NCI-H446 treated with DMSO at 0.1 percent for 48 hours (cell line): Measurements from ENCODE around the gene NCSTN.
"Not testable (repeated sequence)": the region's sequence is repeated elsewhere in the genome, so short reads cannot be mapped to it uniquely, and the experiment has no call there.

Source experiments
- DNase-seq: peaks from one replicate; lab custom pipeline; 2025; lab: John Stamatoyannopoulos, UW

The NCSTN gene

DNA sequence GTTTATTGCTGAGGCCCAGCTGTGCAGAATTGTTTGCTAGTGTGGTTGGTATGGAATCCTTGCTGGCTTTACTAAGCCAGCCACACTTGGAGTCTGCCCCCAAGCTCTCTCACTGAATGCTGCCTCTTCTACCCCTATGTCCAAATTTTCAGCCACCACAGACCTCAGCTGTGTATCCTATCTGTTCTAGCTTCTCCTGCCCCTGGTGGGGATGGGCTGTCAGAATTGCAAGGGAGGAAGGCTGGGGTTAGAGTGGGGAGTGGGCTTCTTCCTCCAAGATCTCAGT lies 28.1 kb downstream of the NCSTN start:
- DNase-seq, result no peak

DNA sequence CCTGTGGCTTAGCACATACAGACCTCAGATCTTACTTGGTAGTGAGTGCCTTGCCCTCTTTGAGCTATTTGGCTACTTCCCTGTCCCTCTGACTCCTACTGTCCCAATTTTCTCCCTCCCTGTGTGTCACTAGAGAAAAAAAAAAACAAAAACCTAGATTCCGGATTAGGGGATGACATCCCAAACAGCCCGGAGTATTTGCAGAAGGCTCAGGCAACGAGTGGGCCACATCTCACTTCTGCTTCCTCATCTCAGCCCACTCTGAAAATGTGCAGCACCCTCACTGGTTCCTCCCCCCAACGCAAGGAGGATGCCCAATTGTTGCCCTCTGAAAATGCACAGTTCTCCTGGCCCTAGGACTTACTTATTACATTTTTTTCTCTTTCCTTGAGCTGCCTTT lies 28.6 kb downstream of the NCSTN start:
- DNase-seq, result no peak

DNA sequence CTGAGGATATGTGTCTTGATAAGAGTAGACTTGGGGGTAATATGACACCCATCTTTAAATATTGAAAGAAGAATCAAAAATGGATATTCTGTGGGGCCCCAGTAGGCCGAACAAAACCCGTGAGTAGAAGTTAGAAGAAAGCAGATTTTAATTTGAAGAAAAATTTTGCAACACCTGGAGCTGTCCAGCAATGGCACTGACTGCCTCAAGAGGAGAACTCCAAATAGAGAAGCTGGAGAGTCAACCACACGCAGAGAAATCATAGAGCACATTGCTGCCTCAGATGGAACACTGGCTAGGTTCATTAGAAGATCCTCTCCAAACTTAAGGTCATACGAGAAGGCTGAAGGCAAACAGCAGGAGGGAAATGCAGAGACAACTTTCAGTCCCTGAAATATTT lies 30.5 kb downstream of the NCSTN start:
- no peak for DNase-seq

DNA sequence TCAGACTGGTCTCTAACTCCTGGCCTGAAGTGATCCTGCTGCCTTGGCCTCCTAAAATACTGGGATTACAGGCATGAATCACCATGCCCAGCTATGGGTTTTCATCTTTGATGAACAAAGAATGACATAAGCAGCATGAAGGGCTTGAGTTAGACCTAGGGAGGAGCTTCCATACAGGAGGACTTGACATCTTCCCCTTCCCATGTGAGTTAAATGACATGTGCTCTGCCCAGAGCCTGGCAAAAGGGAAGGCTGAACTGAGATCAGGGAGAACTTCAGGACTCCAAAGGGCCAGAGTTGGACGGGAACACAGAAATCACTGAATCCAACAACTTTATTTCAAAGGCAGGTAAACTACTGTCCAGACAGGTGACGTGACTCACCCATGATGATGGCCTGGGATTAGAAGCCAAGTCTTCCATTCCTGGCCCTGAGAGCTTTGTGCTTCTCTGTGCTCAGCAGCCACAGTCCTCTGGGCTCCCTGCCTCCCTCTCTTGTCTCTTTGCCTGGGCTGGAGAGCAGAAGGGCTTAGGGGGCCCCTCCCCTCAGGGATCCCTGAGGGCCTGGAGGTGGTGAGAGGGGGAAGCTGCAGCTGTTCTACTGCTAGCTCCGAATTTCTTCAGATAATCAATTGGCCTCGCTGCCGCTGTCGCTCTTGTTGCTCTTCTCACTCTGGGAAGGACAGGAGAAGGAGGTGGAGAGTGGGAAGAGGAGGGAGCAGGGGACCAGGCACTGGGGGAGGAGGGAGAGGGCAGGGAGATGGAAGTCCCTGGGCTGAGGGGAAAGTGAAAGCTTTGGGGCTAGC lies 31.3 kb downstream of the NCSTN start:
- DNase-seq, result no peak

DNA sequence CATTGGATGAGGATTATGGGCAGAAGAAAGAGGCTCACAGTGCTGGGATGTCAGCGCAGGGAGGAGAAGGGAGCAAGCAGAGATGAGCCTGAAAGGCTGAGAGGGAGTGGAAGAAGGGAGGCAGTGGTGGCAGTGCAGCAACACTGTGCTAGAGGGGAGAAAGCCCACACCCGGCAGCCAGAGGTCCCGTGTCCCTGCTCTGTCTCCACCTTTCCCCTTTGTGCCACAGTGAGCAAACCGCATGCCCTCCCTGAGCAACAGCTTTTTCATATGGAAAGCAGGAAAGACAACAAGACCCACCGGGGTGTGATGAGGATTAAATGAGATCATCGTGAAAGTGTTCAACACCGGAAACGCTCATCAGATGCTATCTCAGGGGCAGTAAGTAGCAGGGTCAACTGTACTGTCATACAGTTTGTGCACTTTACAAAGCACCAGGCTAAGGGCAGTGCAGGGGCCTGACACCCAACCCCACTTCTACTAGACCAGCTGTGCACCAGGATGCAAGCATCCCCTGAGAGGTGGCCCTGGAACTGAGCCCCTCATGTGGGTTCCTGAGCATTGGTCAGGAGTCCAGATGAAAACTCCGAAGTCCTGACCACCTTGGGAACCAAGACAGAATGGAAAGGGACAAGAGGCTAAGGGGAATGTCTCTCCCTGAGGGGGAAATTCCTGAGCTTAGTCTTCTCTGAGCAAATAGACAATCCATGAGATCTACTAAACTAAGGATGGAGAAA lies 32.8 kb downstream of the NCSTN start:
- no peak for DNase-seq

DNA sequence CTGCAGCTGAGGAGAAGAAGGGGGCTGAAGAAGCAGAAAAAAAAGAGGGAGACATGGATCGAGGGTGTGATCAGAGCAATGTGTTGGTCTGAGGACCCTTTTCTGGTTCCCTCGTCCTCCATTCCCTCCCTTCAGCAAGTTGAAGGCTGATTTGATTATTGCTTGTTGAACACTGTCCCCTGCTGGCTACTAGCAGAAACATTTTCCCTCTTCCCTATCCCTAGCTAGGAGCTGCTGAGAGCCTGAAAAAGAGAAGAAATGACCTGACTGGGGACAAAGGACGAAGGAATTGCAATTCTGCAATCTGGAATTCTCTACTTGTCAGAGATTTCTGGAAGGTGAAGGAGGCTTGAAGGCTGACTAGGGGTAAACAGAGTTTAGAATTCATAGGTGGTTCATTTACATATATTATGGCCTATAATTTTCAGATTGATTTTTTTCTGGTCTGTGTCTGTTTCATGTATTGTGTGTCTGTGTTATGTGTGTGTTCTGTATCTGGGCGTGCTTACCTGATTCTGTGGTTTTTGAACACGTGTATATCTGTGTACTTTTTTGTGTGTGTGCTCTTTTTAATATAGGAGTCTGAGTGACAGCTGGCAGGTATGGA lies 33.4 kb downstream of the NCSTN start:
- peak; percentile 69 for DNase-seq

DNA sequence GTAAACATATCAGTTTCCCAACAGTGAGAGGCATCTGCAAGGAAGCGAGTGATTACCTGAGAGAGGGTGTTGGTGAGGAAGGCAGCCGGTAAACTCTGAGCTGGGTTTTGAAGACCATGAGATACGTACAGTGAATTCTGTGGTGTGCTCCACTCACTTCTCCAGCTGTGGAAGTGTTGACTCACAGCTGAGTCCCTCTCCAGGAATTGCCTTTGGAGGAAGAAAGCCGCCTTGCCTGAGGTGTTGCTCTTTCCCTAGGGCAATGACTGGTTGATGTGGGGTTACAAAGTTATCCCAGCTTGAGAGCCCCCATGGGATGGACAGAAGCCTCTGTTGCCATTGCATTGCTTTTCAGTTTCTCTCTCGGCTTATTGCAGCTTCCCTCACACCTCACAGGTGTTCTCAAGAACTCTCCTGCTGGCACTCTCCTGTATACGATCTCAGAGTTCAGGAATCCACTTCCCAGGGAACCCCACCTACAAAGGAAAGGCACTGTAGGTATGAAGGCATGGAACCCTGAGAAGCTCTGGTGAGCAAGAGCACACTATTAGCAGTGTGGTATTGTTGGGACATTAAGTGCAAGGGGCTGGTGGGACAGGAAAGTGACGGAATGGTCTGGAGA lies 34.5 kb downstream of the NCSTN start:
- DNase-seq, result no peak

DNA sequence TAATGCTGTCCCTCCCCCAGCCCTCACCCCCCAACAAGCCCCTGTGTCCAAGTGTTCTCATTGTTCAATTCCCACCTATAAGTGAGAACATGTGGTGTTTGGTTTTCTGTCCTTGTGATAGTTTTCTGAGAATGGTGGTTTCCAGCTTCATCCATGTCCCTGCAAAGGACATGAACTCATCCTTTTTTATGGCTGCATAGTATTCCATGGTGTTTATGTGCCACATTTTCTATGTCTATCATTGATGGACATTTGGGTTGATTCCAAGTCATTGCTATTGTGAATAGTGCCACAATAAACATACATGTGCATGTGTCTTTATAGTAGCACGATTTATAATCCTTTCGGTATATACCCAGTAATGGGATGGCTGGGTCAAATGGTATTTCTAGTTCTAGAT lies 41.6 kb downstream of the NCSTN start:
- not testable (repeated sequence) for DNase-seq

DNA sequence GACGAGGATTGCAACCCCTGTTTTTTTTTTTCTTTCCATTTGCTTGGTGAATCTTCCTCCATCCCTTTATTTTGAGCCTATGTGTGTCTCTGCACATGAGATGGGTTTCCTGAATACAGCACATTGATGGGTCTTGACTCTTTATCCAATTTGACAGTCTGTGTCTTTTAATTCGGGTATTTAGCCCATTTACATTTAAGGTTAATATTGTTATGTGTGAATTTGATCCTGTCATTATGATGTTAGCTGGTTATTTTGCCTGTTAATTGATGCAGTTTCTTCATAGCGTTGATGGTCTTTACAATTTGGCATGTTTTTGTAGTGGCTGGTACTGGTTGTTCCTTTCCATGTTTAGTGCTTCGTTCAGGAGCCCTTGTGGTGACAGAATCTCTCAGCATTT lies 45.2 kb downstream of the NCSTN start:
- DNase-seq, result not testable (repeated sequence)

DNA sequence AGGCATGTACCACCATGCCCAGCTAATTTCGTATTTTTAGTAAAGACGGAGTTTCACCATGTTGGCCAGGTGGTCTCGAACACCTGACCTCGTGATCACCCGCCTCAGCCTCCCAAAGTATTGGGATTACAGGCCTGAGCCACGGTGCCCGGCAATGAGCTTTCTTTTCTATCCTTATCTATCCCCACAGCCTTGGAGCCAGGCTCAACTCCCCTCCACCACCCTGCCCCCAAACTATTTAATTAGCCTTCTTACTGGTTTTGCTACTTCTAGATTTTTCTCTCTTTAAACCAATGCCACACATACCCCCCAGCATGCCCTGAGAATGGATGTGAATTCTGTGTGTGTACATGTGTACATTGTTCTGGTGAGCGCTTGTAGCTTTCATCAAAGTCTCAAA lies 51.5 kb downstream of the NCSTN start:
- no peak for DNase-seq

DNA sequence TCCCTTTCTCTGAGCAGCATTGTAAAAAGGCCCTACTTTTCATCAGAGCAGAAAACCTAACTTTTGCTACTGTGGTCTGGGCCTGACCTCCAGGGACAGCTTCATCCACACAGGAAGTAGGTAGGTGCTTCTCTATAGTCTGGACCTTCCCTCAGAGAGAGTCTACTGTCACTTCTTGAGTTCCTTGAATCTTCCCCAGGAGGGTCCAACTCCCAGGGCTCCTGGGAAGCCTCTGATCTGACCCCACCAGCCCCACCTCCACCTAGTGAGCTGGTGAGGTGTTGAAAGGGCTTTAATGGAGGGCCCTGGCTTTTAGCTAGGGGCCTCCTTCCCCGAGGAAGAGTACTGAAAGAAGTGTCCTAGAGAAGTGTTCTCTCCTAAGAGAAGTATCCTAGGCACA lies 54.5 kb downstream of the NCSTN start:
- DNase-seq, result no peak

DNA sequence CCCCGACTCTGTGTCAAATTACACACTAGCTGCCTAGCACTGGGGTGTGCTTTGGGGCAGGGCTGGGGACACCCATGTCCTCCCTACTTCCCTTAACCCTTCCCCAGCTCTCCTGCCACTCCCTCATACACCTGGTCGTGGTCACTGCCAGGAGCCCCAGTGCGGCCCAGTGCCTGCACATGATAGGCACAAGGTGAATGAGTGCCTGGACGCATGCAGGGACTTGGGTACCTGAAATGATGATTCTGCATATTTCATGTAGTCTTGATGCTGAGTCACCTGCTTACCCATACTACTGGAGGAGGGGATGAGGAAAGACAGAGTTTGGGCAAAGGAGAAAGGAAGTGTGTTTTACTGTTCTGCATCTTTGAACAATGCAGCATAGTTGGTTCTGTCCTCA lies 55.6 kb downstream of the NCSTN start:
- DNase-seq, result no peak

DNA sequence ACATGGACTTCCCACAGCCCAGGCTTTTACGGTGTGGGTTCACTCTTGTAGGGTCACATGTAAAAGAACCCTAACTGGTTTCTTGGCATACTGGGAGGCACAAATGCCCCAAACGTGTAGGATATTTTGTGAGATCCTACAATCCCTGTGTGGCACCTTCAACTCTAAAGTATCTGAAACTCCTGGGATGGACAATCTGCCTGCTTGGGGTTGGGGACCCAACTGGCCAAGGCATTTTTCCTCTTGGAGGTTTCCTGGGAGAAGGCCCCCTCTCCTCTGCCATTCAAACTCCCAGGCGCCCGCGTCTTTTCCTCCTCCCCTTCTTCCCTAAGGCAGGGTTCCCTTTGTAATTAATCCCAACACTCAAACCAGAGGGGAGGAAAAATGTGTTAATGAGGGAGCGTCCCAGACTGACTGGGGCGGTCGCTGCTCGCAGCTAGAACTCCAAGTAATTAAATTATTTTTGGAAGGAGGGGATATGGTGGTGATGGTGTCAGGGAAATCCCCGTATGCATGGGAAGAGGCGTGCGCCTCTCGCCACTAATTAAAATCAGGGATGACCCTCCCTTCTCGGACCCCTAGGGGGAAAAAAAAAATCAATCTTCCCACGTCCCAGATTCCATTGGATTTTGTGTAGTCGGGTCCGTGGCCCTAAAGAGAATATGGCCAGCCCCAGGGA lies 56.5 kb downstream of the NCSTN start:
- no peak for DNase-seq

DNA sequence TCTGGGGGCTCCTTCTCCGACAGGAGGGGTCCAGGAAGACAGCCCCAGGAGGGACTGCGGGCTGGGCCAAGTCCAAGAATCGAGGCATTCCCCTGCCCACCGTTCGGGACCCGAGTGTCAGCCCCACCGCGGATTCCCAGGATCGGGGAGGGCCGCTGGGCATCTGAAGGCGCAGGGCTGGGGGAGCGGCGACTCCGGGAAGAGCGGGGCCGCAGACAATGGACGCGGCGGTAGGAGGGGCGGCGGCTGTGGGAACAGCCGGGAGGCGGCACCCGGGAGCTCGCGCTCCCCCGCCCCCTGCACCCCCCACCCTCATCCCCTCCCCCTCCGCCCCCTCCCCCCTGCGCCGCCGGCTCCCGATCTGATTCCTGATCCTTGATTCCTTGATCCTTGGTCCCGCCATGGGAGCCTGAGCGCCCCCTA lies 57.1 kb downstream of the NCSTN start, which contains the start of gene VANGL2:
Gene VANGL2, plus strand, starts transcription at position 342 of the 423 bp plus-strand sequence. CDS start 15,274 bp downstream, outside the sequence.
- DNase-seq, result no peak

DNA sequence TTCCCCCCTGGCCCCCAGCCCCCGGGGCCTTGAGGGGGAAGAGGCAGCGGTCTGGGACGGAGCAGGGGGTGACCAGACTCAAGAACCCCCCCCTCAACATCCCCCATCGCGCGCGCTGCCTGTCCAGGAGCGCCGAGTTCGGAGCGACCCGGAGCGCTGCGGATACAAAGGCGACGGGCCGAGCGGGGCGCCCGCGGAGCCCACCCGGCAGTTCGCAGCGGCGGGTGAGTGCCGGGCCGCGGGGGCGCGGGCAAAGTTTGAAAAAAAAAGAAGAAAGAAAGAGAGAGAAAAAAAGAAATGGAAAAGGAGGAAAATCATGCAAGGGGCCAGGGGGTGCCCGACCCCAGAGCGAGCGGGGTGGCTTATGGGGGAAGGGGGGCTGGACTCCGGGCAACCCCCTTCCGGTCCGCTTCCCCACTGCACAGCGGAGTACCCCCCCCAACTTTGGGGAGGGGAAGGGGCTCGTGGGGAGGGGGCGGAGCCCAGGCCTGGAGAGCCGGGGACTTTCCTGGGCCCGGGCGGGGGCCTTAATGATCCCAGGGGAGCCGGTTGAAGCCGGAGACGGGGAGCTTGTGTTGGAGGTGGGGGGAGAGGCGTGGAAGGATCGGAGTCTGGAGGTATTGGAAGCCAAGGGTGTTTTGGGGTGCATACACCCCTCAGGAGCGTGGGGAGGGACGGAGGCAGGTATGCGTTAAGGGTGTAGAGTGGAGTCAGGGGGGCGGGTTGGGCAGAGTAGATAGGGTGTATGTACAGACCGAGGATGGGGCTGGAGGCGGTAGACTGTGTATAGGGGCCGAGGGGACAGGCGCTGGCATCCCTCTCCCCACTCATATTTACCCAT lies 57.7 kb downstream of the NCSTN start:
- DNase-seq, result no peak

DNA sequence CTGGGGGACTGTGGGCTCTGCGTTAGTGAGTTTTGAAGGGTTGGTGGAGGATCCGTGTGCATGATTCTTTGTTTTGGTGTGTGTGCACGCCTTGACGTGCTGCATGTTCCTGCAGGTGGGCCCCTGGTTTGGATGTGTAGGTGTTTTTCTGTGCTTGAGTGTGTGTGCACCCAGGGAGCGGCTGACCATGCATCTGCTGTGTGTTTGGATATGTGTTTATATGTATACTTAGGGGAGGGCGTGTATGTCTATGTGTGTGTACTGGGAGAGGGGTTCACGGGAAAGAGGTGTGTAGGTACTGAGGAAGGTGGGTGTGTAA lies 58.3 kb downstream of the NCSTN start:
- DNase-seq, result no peak

DNA sequence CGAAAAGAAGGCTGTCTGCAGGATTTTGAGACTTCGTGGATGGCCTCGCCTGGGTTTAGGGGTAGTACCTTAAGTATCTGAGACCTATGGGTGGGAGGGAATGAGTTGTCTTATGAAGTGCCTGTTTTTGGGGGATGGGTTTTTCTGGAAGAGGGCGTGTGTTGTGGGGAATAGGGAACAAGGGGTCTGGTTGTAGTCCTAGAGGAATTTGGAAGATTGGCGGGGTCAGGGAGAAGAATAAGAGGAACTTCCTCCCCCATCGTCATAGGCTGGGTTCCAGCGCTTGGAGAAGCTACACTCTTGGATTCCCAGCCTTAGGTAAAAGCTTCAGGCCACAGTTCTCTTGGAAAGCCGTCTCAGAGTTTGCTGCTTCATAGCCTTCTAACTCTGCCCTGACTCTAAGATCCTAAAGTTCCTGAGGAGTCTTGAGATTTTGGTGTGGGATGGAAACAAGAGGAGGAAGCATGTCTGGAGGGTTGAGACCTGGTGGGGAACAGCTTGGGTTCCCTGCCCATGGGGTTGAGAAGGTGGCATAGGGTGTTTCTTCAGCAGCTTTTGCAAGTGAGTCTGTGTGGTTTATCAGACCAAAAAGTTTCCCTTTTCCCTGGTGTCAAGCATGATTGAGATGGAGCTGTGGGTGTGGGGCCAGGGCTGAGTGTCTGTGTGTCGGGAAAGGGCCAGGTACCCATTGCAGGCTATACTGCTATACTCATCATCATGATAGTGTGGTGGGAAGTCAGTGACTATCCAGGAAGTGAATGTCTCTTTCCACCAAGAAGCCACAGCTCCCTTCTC lies 59.0 kb downstream of the NCSTN start:
- no peak for DNase-seq

DNA sequence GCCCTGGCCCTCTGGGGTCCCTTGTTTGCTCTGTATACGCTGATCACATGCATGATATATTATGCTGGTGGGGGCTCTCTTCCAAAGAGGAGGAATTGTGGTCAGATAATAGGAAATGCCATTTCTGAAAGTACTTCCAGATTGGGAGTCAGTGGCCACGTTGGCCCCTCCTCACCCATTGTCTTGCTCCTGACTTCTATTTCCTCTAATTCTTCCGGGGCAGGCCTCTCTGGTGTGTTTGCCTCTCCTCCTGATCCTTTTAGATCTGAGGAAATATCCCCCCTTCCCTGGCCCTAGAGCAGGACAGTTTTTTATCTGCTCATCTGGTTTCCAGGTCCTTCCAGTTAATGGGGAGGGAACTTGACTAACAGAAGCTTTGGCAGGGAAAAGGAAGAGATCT lies 60.1 kb downstream of the NCSTN start:
- DNase-seq, result no peak

DNA sequence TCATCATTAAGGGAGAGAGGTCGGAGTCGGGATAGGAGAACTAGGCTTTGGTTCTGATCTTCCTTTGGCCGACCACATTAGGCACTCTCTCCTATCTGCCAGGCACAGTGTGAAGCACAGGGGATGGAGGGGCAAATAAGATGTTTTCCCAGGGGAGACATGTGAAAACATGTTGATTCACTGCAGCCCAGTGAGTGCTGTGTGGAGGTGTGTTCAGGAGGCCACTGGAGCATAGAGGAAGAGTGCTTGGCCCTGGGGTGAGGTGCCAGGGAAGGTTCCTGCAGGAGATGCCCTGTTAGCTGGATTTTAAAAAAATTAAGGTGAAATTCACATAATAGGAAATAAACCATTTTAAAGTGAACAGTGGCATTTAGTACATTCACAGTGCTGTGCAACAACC lies 60.9 kb downstream of the NCSTN start:
- no peak for DNase-seq

DNA sequence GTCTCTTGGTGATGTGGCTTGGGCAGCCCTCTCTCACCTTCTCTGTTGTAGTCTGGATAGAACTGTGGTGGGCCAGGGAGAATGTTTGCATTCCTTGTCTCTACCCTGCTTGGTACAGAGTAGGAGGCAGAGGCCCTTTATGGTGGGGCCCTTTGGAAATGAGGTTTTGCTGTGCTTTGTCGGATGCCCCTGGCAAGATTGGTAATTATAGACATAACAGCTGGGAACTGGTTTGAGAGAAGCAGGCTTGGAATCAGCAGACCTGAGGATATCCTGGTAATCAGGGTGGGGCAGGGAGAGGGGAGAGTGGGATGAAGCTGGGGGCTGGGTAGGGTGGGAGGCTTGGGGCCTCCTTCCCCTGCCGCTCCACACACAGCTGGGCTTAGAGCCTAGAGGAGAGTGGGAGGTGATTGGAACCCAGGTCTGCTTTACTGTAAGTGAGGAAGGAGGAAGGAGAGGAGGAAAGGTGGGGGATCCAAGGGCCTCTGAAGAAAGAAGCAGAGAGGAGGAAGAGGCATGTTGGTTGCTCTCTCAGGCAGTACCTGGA lies 62.2 kb downstream of the NCSTN start:
- no peak for DNase-seq
